HEK293T (cell line): ENCODE data around the gene HARBI1.

Experiments used
- CTCF ChIA-PET: fragments of 350-600 bp; formaldehyde crosslinking; extraction: SDS; loops from one replicate; lab custom pipeline; 2021; ENCODE audit warnings: antibody characterized with exemption, inconsistent platforms; lab: Yijun Ruan, JAX
- POLR2A ChIA-PET: fragments of 350-600 bp; formaldehyde crosslinking; extraction: SDS; loops from one replicate; lab custom pipeline; 2020; ENCODE audit warnings: antibody characterized with exemption, inconsistent platforms; lab: Yijun Ruan, JAX
- DNase-seq: peaks from one replicate; pipeline ENCODE4 v3.0.0; 2012; ENCODE audit warnings: mixed read lengths; ENCODE audit errors: extremely low spot score
- ARNT ChIP-seq: fragments of 450-650 bp; IDR thresholded peaks from 2 replicates; pipeline ENCODE4 v1.6.1; 2017; ENCODE audit warnings: mild to moderate bottlenecking
- BHLHE40 ChIP-seq: fragments of 450-650 bp; IDR thresholded peaks from 2 replicates; pipeline ENCODE4 v1.6.1; 2016; ENCODE audit warnings: mild to moderate bottlenecking, moderate library complexity, borderline replicate concordance
- CTBP1 ChIP-seq: fragments of 450-650 bp; IDR thresholded peaks from 2 replicates; pipeline ENCODE4 v1.6.1; 2016; ENCODE audit warnings: borderline replicate concordance
- ELF4 ChIP-seq: fragments of 450-650 bp; IDR thresholded peaks from 2 replicates; pipeline ENCODE4 v1.6.1; 2017; ENCODE audit warnings: antibody characterized with exemption
- FOXA1 ChIP-seq: fragments of 450-650 bp; IDR thresholded peaks from 2 replicates; pipeline ENCODE4 v1.6.1; 2016; ENCODE audit warnings: mild to moderate bottlenecking
- FOXK2 ChIP-seq: fragments of 450-650 bp; IDR thresholded peaks from 2 replicates; pipeline ENCODE4 v1.6.1; 2016; ENCODE audit warnings: mild to moderate bottlenecking
- FOXM1 ChIP-seq: fragments of 450-650 bp; IDR thresholded peaks from 2 replicates; pipeline ENCODE4 v1.6.1; 2017; ENCODE audit warnings: mild to moderate bottlenecking, borderline replicate concordance
- HDGF ChIP-seq: fragments of 450-650 bp; IDR thresholded peaks from 2 replicates; pipeline ENCODE4 v1.6.1; 2017; ENCODE audit warnings: antibody characterized with exemption, borderline replicate concordance
- L3MBTL2 ChIP-seq: fragments of 450-650 bp; conservative IDR thresholded peaks from 2 replicates; pipeline ENCODE4 v1.6.1; 2016; ENCODE audit warnings: mild to moderate bottlenecking
- LEF1 ChIP-seq: fragments of 450-650 bp; IDR thresholded peaks from 2 replicates; pipeline ENCODE4 v1.6.1; 2017; ENCODE audit warnings: mild to moderate bottlenecking, borderline replicate concordance
- NFRKB ChIP-seq: fragments of 450-650 bp; IDR thresholded peaks from 2 replicates; pipeline ENCODE4 v1.6.1; 2016; ENCODE audit warnings: mild to moderate bottlenecking, moderate library complexity
- PKNOX1 ChIP-seq: fragments of 450-650 bp; IDR thresholded peaks from 2 replicates; pipeline ENCODE4 v1.6.1; 2016
- SP1 ChIP-seq: fragments of 450-650 bp; IDR thresholded peaks from 2 replicates; pipeline ENCODE4 v1.6.1; 2017
- SUZ12 ChIP-seq: fragments of 450-650 bp; IDR thresholded peaks from 2 replicates; pipeline ENCODE4 v1.6.1; 2016; ENCODE audit warnings: mild to moderate bottlenecking
- TARDBP ChIP-seq: fragments of 450-650 bp; IDR thresholded peaks from 2 replicates; pipeline ENCODE4 v1.6.1; 2016
- ZNF384 ChIP-seq: fragments of 450-650 bp; IDR thresholded peaks from 2 replicates; pipeline ENCODE4 v1.6.1; 2016

The HARBI1 gene

GRCh38 chr11:46570790-46571398, 46.1 kb downstream of the HARBI1 start:
- TF ChIP-seq TARDBP (no peak), ELF4 (no peak), L3MBTL2 (no peak), CTBP1 (no peak), FOXK2 (no peak), BHLHE40 (no peak), SP1 (no peak), LEF1 (no peak), HDGF (no peak), ARNT (no peak), NFRKB (no peak), SUZ12 (no peak), FOXA1 (no peak), PKNOX1 (no peak)
- ChIA-PET CTCF (interaction anchor here (0.9 to 1.3 kb wide), 2 partner anchors 9 to 10 kb away, joined by 5 read pairs; no protein-coding TSS in a partner anchor), POLR2A (no interaction called here)
- no peak for DNase-seq

- POLR2A ChIA-PET = no interaction called here
Measured at GRCh38 chr11:46565232-46565840, 51.7 kb downstream of the HARBI1 start.

DNA sequence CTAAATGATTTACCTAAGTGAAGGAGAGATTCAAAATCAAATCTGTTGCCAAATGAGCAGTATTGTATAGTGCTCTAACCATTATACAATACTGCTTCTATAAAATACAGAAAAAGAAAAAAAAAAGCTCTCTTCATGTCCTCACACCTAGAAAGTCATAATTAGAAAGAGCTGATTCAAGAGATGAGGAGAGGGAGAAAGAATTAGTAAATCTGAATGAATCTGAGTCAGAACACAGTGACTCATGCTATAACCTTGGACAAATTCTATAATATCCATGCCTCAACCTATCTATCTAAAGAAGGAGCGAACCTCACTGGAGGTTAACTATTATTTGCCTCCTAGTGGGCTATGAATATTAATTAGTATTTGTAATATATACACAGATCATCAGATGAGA, 52.6 kb downstream of the HARBI1 start:
- no peak for DNase-seq
- ChIA-PET CTCF (no interaction called here), POLR2A (no interaction called here)
- TF ChIP-seq ARNT (no peak), HDGF (no peak), CTBP1 (no peak), PKNOX1 (no peak), SUZ12 (no peak), TARDBP (no peak), NFRKB (no peak), L3MBTL2 (no peak)

More at GRCh38 chr11:46565232-46565840, 51.7 kb downstream of the HARBI1 start:
- CTCF ChIA-PET = no interaction called here
- no peak for DNase-seq
- TF ChIP-seq LEF1 (no peak), ARNT (no peak), ELF4 (no peak), SP1 (no peak), L3MBTL2 (no peak), HDGF (no peak), FOXA1 (no peak)

DNA sequence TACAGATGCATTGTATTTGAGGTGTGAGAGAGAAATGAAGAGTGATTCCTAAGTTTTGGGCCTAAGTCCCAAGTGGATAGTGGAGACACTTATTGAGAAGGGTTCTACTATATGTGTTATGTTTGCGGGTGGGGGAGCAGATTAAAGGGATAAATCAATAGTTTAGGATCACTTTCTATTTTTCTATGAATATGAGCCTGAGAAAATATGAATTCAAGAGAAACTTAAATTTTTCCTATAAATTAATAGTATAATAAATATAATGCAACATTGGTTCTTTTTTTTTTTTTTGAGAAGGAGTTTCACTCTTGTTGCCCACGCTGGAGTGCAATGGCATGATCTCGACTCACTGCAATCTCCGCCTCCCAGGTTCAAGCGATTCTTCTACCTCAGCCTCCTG, 54.5 kb downstream of the HARBI1 start:
- POLR2A ChIA-PET = no interaction called here
- no peak for DNase-seq
- CTCF ChIA-PET = no interaction called here
- TF ChIP-seq ELF4 (no peak), LEF1 (no peak), FOXA1 (no peak), NFRKB (no peak), L3MBTL2 (no peak), TARDBP (no peak), CTBP1 (no peak), FOXM1 (no peak), HDGF (no peak), ZNF384 (no peak), FOXK2 (no peak), SP1 (no peak), ARNT (no peak), BHLHE40 (no peak), SUZ12 (no peak), PKNOX1 (no peak)

GRCh38 chr11:46560300-46560991, 56.6 kb downstream of the HARBI1 start:
- no peak for DNase-seq
- POLR2A ChIA-PET = no interaction called here
- TF ChIP-seq ARNT (no peak), FOXK2 (no peak), BHLHE40 (no peak), ELF4 (no peak), TARDBP (no peak), PKNOX1 (no peak), L3MBTL2 (no peak)
- CTCF ChIA-PET = interaction anchor here (0.9 to 1.7 kb wide), 2 partner anchors 10 to 172 kb away, joined by 3 to 5 read pairs; no protein-coding TSS in a partner anchor
